HG03442 (cell line): Measurements from ENCODE around the gene STUB1.

Experiments used
- ATAC-seq: cut with Tn5 transposase; IDR thresholded peaks from one replicate; pipeline ENCODE4 v1.9.1; 2021; ENCODE audit warnings: mild to moderate bottlenecking, moderate library complexity; ENCODE audit not compliant: unreplicated experiment

Gene STUB1

GRCh38 chr16:679814-680624, at the start of gene STUB1:
Gene STUB1, plus strand, starts transcription at chr16:680410. Its CDS starts 116 bp downstream, at chr16:680526.
- ATAC-seq = peak; percentile 33

GRCh38 chr16:630815-631405, 49.3 kb upstream of the STUB1 start, which contains the start of gene WFIKKN1:
Gene WFIKKN1, plus strand, starts transcription at chr16:630985. Its CDS starts 269 bp downstream, at chr16:631254.
- ATAC-seq = no peak

- no peak for ATAC-seq
Measured at GRCh38 chr16:631808-632358, 48.3 kb upstream of the STUB1 start.

GRCh38 chr16:632486-633335, 47.5 kb upstream of the STUB1 start:
- ATAC-seq = no peak

- no peak for ATAC-seq
Measured at GRCh38 chr16:633336-634050, 46.7 kb upstream of the STUB1 start.

- no peak for ATAC-seq
Measured at GRCh38 chr16:634051-634670, 46.0 kb upstream of the STUB1 start.

GRCh38 chr16:634996-635395, 45.2 kb upstream of the STUB1 start:
- ATAC-seq = no peak

- peak; percentile 9 for ATAC-seq
Measured at GRCh38 chr16:635573-636205, 44.5 kb upstream of the STUB1 start.

- peak; percentile 63 for ATAC-seq
Measured at GRCh38 chr16:636206-637080, 43.8 kb upstream of the STUB1 start, which contains the start of gene METTL26. Gene METTL26, minus strand, starts transcription at chr16:636305. Its CDS starts 15 bp downstream, at chr16:636290.

- no peak for ATAC-seq
Measured at GRCh38 chr16:637081-638018, 42.9 kb upstream of the STUB1 start.

GRCh38 chr16:638034-638543, 42.1 kb upstream of the STUB1 start:
- ATAC-seq = no peak

GRCh38 chr16:638836-639235, 41.4 kb upstream of the STUB1 start:
- no peak for ATAC-seq

- ATAC-seq = no peak
Measured at GRCh38 chr16:640614-641013, 39.6 kb upstream of the STUB1 start.

GRCh38 chr16:641326-642188, 38.7 kb upstream of the STUB1 start, which contains the start of gene MCRIP2:
Gene MCRIP2, plus strand, starts transcription at chr16:641828. Its CDS starts 164 bp downstream, at chr16:641992.
- peak; percentile 43 for ATAC-seq

GRCh38 chr16:642189-643049, 37.8 kb upstream of the STUB1 start:
- peak; percentile 39 for ATAC-seq
